CD1c-positive myeloid dendritic cell (primary cell): ENCODE results near the gene RNF25.

ENCODE experiments used
- DNase-seq: peaks from one replicate; pipeline ENCODE4 v3.0.0-alpha.2; 2016; ENCODE audit errors: extremely low spot score

RNF25 gene

DNA sequence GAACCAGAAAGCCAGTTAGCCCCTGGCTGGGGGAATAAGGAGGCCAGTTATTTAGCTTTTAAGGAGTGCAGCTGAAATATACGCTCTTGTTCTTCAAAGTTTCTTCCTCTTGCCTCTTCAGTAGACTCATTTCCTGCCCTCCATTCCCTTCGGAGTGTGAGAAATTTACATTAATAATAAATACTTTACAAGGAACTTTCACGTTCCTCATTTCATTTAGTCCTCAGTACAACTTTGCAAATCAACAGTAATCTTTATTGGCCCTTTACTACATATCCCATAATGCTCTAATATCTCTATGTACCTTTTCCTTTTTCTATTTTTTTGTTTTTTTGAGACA, 48.5 kb downstream of the RNF25 start:
- DNase-seq, result no peak

GRCh38 chr2:218622606-218623365, 49.0 kb downstream of the RNF25 start:
- DNase-seq, result peak; percentile 31

DNA sequence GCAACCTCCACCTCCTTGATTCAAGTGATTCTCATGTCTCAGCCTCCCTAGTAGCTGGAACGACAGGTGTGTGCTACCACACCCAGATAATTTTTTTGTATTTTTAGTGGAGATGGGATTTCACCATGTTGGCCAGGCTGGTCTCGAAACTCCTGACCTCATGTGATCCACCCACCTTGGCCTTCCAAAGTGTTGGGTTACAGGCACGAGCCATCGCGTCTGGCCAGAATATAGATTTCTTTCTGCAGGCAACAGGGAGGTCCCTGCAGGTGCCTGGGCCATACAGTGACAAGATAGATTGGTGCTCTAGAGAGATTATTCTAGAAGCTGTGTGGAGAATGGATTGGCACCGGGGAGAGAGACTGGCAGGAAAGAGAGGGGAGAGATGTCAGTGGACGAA, 50.8 kb downstream of the RNF25 start:
- DNase-seq, result no peak

DNA sequence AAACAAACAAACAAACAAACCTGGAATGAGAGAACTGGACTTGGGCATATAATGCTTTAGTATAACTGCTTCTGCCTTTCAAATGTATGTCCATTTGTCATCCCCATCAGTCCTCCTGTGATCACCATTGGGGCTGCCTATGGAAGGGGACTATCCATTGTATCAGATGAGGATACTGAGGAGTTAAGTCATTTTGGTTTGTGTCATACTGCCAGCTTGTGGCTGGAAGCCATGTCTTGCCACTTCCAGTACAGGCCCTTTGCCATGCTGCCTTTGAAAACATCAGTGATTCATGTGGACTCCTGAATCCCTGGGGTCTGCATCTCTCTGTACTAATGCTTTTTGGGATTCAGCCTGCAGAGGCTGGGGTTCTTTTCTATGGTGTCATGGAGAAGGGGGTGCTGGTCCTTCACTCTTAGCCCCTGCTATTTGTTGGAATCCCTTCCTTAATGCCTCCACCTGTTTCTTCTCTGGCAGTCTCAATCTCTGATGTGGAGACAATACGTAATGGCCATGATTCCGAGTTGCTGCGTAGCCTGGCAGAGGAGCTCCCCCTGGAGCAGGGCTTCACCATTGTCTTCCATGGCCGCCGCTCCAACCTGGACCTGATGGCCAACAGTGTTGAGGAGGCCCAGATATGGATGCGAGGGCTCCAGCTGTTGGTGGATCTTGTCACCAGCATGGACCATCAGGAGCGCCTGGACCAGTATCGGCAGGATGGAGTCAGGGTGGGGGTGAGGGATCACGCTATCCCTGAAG, 53.5 kb downstream of the RNF25 start:
- no peak for DNase-seq

DNA sequence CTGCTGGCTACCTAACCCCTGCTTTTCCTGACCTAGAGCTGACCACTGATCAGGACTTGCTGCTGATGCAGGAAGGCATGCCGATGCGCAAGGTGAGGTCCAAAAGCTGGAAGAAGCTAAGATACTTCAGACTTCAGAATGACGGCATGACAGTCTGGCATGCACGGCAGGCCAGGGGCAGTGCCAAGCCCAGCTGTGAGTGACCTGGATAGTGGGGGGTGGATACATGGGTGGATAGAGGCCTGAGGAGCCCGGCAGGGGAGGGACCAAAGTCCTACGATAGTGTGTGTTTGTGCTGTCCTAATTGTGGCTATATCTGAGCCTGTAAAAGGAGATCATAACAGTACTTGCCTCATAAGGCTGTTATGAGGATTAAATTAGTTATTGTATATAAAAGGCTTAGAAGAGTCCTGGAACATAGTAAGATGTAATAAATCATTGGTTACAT, 55.9 kb downstream of the RNF25 start:
- DNase-seq, result no peak
